ENCODE data around the gene SPRR1A. TPM values are rescaled to one million over a fixed set of nuclear protein-coding genes. Genes with fewer than 3 reads are reported as not detected.
"Not testable (repeated sequence)": the region's sequence is repeated elsewhere in the genome, so short reads cannot be mapped to it uniquely, and the experiment has no call there.

The SPRR1A gene
- polyA plus RNA-seq, 1 donor, result not detected

- no peak for DNase-seq
These were observed 7.2 kb upstream of the SPRR1A start for GRCh38 chr1:152976688-152977087.

GRCh38 chr1:152977614-152978013, 6.3 kb upstream of the SPRR1A start:
- DNase-seq, result no peak

- no peak for DNase-seq
These were observed 3.2 kb upstream of the SPRR1A start for GRCh38 chr1:152980676-152981075.

GRCh38 chr1:152981146-152981871, 2.6 kb upstream of the SPRR1A start:
- no peak for DNase-seq

GRCh38 chr1:152982076-152982475, 1.8 kb upstream of the SPRR1A start:
- no peak for DNase-seq

- no peak for DNase-seq
These were observed 647 bp upstream of the SPRR1A start for GRCh38 chr1:152983234-152983633.

- DNase-seq, result no peak
These were observed 2.7 kb downstream of the SPRR1A start for GRCh38 chr1:152986578-152986977.

GRCh38 chr1:152993186-152993585, 9.3 kb downstream of the SPRR1A start:
- no peak for DNase-seq

- DNase-seq, result no peak
These were observed 12.0 kb downstream of the SPRR1A start for GRCh38 chr1:152995842-152996241.

GRCh38 chr1:152996633-152997400, 12.9 kb downstream of the SPRR1A start:
- no peak for DNase-seq

GRCh38 chr1:152997901-152998300, 14.0 kb downstream of the SPRR1A start:
- DNase-seq, result no peak

- DNase-seq, result no peak
These were observed 14.6 kb downstream of the SPRR1A start for GRCh38 chr1:152998476-152998875.

GRCh38 chr1:152999818-153000217, 15.9 kb downstream of the SPRR1A start:
- DNase-seq, result no peak

- no peak for DNase-seq
These were observed 16.4 kb downstream of the SPRR1A start for GRCh38 chr1:153000294-153000693.

- no peak for DNase-seq
These were observed 17.5 kb downstream of the SPRR1A start, which contains the start of gene SPRR3 for GRCh38 chr1:153001382-153001781. Gene SPRR3 (plus strand): TSS chr1:153001749. CDS start chr1:153003021, 1,272 bp downstream.

GRCh38 chr1:153011235-153011758, 27.4 kb downstream of the SPRR1A start:
- DNase-seq, result not testable (repeated sequence)

GRCh38 chr1:153021829-153022228, 37.9 kb downstream of the SPRR1A start:
- not testable (repeated sequence) for DNase-seq

GRCh38 chr1:153022340-153022739, 38.5 kb downstream of the SPRR1A start:
- not testable (repeated sequence) for DNase-seq

GRCh38 chr1:153023109-153023508, 39.2 kb downstream of the SPRR1A start:
- no peak for DNase-seq

GRCh38 chr1:153024413-153024812, 40.5 kb downstream of the SPRR1A start:
- no peak for DNase-seq

GRCh38 chr1:153025797-153026196, 41.9 kb downstream of the SPRR1A start:
- no peak for DNase-seq

GRCh38 chr1:153028766-153029165, 44.9 kb downstream of the SPRR1A start:
- no peak for DNase-seq

- no peak for DNase-seq
These were observed 47.0 kb downstream of the SPRR1A start, which contains the start of gene SPRR1B for GRCh38 chr1:153030895-153031294. Gene SPRR1B (plus strand): TSS chr1:153031203. CDS start chr1:153032346, 1,143 bp downstream.
